ENCODE data around the gene NUMA1.

NUMA1 gene

DNA sequence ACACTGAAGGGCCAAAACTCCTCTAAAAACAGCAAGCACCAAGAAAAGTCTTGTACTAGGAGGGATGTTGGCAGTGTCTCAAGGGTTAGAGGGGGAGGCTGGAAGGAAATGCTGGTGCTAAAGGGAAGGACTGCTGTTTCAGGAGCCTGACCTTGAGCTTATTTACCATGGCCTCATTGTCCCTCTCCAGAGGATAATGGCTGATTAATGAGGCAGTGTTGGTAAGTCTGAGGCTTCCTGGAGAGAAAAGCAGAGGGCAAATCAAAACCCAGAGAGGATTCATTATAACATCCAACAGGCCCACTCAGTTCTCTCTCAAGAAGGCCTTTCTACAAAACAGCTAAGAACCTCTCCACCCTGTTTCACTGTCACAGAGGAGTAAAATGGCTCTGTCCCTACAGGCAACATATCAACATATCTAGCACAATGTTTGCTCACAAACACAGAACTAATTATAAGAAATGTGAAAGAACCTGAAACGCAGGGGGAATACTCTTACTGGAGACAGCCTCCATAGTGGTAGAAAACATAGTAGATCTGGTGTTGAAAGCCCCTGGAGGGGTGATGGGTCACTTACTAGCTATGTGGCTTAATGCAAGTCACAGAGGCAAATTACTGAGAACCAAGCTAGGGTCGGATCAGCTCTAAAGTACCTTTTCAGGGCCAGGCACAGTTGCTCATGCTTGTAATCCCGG, 31.4 kb downstream of the NUMA1 start:
- TF ChIP-seq, protein P1, sequence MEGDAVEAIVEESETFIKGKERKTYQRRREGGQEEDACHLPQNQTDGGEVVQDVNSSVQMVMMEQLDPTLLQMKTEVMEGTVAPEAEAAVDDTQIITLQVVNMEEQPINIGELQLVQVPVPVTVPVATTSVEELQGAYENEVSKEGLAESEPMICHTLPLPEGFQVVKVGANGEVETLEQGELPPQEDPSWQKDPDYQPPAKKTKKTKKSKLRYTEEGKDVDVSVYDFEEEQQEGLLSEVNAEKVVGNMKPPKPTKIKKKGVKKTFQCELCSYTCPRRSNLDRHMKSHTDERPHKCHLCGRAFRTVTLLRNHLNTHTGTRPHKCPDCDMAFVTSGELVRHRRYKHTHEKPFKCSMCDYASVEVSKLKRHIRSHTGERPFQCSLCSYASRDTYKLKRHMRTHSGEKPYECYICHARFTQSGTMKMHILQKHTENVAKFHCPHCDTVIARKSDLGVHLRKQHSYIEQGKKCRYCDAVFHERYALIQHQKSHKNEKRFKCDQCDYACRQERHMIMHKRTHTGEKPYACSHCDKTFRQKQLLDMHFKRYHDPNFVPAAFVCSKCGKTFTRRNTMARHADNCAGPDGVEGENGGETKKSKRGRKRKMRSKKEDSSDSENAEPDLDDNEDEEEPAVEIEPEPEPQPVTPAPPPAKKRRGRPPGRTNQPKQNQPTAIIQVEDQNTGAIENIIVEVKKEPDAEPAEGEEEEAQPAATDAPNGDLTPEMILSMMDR (IDR thresholded peaks at IDR 0.05; ENCODE audit: unreplicated experiment in 3 of 3) = no peak
- no peaks in the 10 kb centered on the region for H3K36me3 Mint-ChIP-seq (ENCODE audit: low read depth)
- no peak overlapping the region for H3K4me3 Mint-ChIP-seq
- H3K4me1 Mint-ChIP-seq = peaks cover 26% of the 10 kb centered on the region
- no peaks in the 10 kb centered on the region for H3K9me3 Mint-ChIP-seq
- no peaks in the 10 kb centered on the region for H3K27me3 Mint-ChIP-seq (ENCODE audit: low read depth)
- peak overlapping the region; percentile 76 to 91 (median 88) for H3K27ac Mint-ChIP-seq

DNA sequence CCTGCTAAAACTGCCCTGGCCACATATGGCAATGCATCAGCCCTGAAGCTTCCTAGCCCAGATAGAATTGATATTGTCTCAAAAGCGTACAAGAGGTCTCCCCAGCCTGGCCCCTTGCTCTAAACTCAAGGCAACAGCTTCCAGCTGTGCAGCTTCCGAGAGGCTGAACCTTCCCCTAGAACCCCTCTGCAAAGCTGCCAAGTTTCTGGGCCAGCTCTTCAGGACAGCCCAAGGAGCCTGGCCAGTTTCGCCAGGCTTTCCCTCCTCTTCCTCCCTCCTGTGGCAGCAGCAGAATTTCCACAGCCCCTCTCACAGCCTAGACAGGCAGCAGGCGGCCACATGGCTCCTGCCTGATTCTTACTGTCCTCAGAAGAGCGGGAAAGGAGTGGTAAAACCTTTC, 34.5 kb downstream of the NUMA1 start:
- H3K27ac Mint-ChIP-seq = peak overlapping the region; percentile 79 to 96 (median 96)

DNA sequence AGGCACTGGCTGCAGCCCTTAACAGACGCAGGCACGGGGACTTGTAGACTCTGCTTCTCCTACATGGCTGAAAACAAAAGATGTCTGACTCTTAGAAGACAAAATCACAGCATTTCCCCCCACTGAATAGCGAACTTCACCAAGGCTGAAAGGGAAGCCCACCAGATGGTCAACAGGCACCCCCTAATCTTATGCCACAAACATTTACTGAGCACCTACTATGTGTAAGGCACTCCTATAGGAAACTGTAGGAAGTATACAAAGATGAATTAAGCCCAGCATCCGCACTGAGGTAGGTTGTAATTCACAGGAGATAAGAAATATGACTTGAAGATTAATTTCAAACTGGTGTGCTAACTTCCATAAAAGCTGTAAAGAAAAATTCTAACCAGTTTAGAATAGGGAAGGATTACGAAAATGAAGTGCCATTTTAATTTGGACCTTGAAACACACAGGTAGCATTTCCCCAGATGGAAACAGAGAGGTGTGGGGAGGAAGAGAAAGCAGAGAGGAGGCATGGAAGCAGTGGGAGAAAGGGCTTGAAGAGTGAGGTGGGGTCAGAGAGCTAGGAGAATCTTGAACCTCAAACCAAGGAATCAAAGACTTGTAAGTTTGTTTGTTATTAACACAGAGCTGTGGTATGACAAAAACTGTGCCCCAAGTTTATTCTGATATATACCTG, 38.1 kb downstream of the NUMA1 start:
- TF ChIP-seq, protein P1 (IDR thresholded peaks at IDR 0.05; ENCODE audit: unreplicated experiment in 3 of 3) = no peak
- peaks cover 3% of the 10 kb centered on the region for H3K27me3 Mint-ChIP-seq (ENCODE audit: low read depth)
- H3K4me3 Mint-ChIP-seq = no peak overlapping the region
- no peaks in the 10 kb centered on the region for H3K9me3 Mint-ChIP-seq
- H3K27ac Mint-ChIP-seq = no peak overlapping the region
- no peaks in the 10 kb centered on the region for H3K36me3 Mint-ChIP-seq (ENCODE audit: low read depth)
- peaks cover 37% of the 10 kb centered on the region for H3K4me1 Mint-ChIP-seq

More for the DNA sequence above, 34.5 kb downstream of the NUMA1 start:
- peaks cover 3% of the 10 kb centered on the region for H3K27me3 Mint-ChIP-seq (ENCODE audit: low read depth)
- no peaks in the 10 kb centered on the region for H3K9me3 Mint-ChIP-seq
- TF ChIP-seq, protein P1 (IDR thresholded peaks at IDR 0.05; ENCODE audit: unreplicated experiment in 3 of 3) = no peak
- no peaks in the 10 kb centered on the region for H3K36me3 Mint-ChIP-seq (ENCODE audit: low read depth)
- H3K4me1 Mint-ChIP-seq = peaks cover 46% of the 10 kb centered on the region
- H3K4me3 Mint-ChIP-seq = peak overlapping the region; percentile 15 to 64 (median 54)

DNA sequence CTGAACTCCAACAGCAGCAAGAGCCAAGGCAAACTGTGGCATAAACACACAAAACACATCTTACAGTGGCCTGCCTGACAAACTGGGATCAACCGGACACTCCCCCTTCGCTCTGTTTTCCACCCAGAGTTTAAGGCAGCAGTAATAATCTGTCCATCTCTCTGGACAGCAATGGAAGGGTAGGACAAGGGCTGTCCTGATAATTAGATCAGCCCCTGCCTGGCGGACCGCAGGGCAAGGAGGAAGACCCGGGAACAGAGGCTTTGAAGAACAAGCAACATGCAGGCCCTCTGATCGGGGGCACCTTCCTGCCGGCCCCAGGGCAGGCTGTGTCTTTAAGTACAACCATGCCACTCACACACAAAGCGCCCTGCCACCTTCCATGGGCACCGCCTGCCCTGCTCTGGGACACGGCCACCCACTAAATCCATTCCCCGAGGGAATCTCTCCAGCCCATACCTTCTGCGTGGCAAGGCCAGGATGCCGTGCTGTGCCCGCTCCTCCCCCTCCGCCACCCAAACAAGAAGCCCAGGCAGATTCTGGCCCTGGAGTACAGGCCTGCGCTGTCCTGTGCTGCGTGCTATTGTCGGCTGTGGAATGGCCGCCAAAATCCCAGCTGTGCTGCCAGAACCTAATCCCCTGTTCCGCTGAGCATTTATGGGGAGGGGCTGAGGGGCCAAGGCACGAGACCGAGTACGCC, 38.8 kb downstream of the NUMA1 start:
- no peak overlapping the region for H3K4me3 Mint-ChIP-seq
- peaks cover 43% of the 10 kb centered on the region for H3K4me1 Mint-ChIP-seq
- TF ChIP-seq, protein P1 (IDR thresholded peaks at IDR 0.05; ENCODE audit: unreplicated experiment in 3 of 3) = no peak
- no peaks in the 10 kb centered on the region for H3K9me3 Mint-ChIP-seq
- H3K36me3 Mint-ChIP-seq (ENCODE audit: low read depth) = peaks cover 5% of the 10 kb centered on the region
- H3K27me3 Mint-ChIP-seq (ENCODE audit: low read depth) = peaks cover 3% of the 10 kb centered on the region
- no peak overlapping the region for H3K27ac Mint-ChIP-seq

- TF ChIP-seq, protein P1 (IDR thresholded peaks at IDR 0.05; ENCODE audit: unreplicated experiment in 3 of 3) = no peak
- no peaks in the 10 kb centered on the region for H3K9me3 Mint-ChIP-seq
- H3K27ac Mint-ChIP-seq = no peak overlapping the region
- H3K27me3 Mint-ChIP-seq (ENCODE audit: low read depth) = peaks cover 3% of the 10 kb centered on the region
- H3K4me3 Mint-ChIP-seq = no peak overlapping the region
- H3K36me3 Mint-ChIP-seq (ENCODE audit: low read depth) = peaks cover 11% of the 10 kb centered on the region
- peaks cover 46% of the 10 kb centered on the region for H3K4me1 Mint-ChIP-seq
These were observed 39.6 kb downstream of the NUMA1 start for GRCh38 chr11:72040491-72041363.
